GM18951 (cell line): Measurements from ENCODE around the gene LYRM1.
"Not testable (repeated sequence)": the region's sequence is repeated elsewhere in the genome, so short reads cannot be mapped to it uniquely, and the experiment has no call there.

Experiments used
- POLR2A ChIP-seq: IDR thresholded peaks from 4 replicates; pipeline ENCODE4 v1.6.1; 2011; ENCODE audit warnings: mild to moderate bottlenecking; ENCODE audit not compliant: insufficient read length, insufficient read depth; ENCODE audit errors: extremely low read depth
- in situ Hi-C: fragments of 300-500 bp; cut with MboI; formaldehyde crosslinking; loops from one replicate; pipeline ENCODE4 v1.12.0; 2022; ENCODE audit warnings: low sequenced_read_pairs, mixed read lengths, inconsistent platforms; ENCODE audit not compliant: unreplicated experiment

LYRM1 gene

GRCh38 chr16:20969386-20969785 is 68.8 kb downstream of the LYRM1 start:
- no peak for TF ChIP-seq POLR2A
- in situ Hi-C loops: no loop called here

DNA sequence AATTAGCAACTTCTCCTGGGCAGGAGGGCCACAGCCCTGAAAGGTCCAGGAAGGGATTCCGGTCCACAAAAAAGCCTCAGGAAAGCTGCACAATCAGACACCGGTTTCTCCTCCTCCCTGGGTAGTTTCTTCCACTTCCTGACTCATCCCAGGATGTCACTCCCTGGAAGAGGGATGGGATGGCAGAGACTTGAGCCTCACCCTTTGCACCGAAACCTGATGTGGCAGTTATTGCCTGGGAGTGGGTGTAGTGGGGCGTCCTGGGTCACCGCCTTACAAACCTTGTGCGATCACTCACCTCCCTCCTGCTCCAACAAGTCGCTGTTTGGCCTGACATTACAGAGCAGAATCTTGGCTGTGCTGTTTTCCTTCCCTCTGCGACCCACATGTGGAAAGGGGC is 70.8 kb downstream of the LYRM1 start:
- TF ChIP-seq POLR2A: no peak
- in situ Hi-C loops: no loop called here

DNA sequence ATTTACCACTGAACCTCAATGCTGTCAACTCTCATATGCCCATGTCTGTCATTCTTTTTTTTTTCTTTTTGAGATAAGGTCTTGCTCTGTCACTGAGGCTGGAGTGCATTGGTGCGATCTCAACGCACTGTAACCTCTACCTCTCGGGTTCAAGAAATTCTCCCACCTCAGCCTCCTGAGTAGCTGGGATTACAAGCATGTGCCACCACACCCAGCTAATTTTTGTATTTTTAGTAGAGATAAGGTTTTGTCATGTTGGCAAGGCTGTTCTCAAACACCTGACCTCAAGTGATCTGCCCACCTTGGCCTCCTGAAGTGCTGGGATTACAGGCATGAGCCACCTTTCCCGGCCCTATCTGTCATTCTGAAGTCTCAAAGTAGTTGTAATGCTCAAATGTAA is 72.6 kb downstream of the LYRM1 start:
- in situ Hi-C loops: not testable (repeated sequence)
